ENCODE results near the gene VBP1.

DNA sequence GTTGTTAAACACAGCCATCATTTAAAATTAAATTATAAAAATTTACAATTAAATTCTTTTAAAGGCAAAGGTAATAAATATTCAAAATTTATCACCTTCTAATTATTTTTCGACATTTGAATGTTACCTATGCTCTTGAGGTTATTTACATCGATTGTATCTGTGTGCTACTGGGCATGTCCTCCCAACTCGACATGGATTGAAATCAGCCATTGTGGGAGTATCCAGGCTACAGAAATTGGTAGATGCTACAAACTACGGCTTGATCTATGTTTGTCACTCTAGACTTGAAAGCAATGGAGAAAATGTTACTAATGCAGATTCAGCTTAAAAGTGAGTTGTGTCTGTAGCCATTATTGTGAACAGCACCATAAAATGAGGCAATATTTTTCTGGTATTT lies 2.5 kb upstream of the VBP1 start:
- no peak for TF ChIP-seq POLR2A (IDR thresholded peaks at IDR 0.05)
- TF ChIP-seq, protein P1, sequence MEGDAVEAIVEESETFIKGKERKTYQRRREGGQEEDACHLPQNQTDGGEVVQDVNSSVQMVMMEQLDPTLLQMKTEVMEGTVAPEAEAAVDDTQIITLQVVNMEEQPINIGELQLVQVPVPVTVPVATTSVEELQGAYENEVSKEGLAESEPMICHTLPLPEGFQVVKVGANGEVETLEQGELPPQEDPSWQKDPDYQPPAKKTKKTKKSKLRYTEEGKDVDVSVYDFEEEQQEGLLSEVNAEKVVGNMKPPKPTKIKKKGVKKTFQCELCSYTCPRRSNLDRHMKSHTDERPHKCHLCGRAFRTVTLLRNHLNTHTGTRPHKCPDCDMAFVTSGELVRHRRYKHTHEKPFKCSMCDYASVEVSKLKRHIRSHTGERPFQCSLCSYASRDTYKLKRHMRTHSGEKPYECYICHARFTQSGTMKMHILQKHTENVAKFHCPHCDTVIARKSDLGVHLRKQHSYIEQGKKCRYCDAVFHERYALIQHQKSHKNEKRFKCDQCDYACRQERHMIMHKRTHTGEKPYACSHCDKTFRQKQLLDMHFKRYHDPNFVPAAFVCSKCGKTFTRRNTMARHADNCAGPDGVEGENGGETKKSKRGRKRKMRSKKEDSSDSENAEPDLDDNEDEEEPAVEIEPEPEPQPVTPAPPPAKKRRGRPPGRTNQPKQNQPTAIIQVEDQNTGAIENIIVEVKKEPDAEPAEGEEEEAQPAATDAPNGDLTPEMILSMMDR (IDR thresholded peaks at IDR 0.05) = no peak
